SK-N-SH treated with all-trans-retinoic acid at 6 μM for 48 hours (cell line): ENCODE results near the gene FBXL17.

Experiments used
- ATAC-seq: fragments of 200-7000 bp; cut with Tn5 transposase; 3 replicates; pipeline ENCODE4 v1.9.1; 2020; ENCODE audit warnings: mild to moderate bottlenecking, moderate library complexity
- ARNTL ChIP-seq: fragments of 450-650 bp; formaldehyde crosslinking; IDR thresholded peaks from 2 replicates; pipeline ENCODE4 v1.5.0; 2020; ENCODE audit warnings: low read depth, mild to moderate bottlenecking, moderate library complexity, borderline replicate concordance
- BACH2 ChIP-seq: fragments of 250-450 bp; sonication (Bioruptor Pico); IDR thresholded peaks from 2 replicates; pipeline ENCODE4 v1.9.0; 2021; ENCODE audit warnings: mild to moderate bottlenecking, borderline replicate concordance
- CSDC2 ChIP-seq: fragments of 250-450 bp; sonication (Bioruptor Pico); IDR thresholded peaks from 2 replicates; pipeline ENCODE4 v1.5.0; 2020; ENCODE audit warnings: mild to moderate bottlenecking, moderate library complexity
- ESRRG ChIP-seq: fragments of 250-450 bp; sonication (Bioruptor Pico); IDR thresholded peaks from 2 replicates; pipeline ENCODE4 v1.6.1; 2021; ENCODE audit warnings: mild to moderate bottlenecking
- GLIS3 ChIP-seq: fragments of 250-450 bp; sonication (Bioruptor Pico); IDR thresholded peaks from 2 replicates; pipeline ENCODE4 v1.5.0; 2020; ENCODE audit warnings: mild to moderate bottlenecking, moderate library complexity
- ISL1 ChIP-seq: fragments of 250-450 bp; sonication (Bioruptor Pico); IDR thresholded peaks from 2 replicates; pipeline ENCODE4 v2.1.2; 2022; ENCODE audit warnings: mild to moderate bottlenecking, moderate library complexity
- OSR1 ChIP-seq: fragments of 250-450 bp; sonication (Bioruptor Pico); IDR thresholded peaks from 2 replicates; pipeline ENCODE4 v1.8.0; 2022; ENCODE audit warnings: moderate library complexity, mild to moderate bottlenecking, inconsistent platforms
- PPARA ChIP-seq: fragments of 250-450 bp; sonication (Bioruptor Pico); IDR thresholded peaks from 2 replicates; pipeline ENCODE4 v1.5.0; 2020; ENCODE audit warnings: mild to moderate bottlenecking, borderline replicate concordance
- SNAI2 ChIP-seq: fragments of 250-450 bp; sonication (Bioruptor Pico); IDR thresholded peaks from 2 replicates; pipeline ENCODE4 v1.5.0; 2020; ENCODE audit warnings: mild to moderate bottlenecking, moderate library complexity
- TCF4 ChIP-seq: fragments of 250-450 bp; sonication (Bioruptor Pico); IDR thresholded peaks from 2 replicates; pipeline ENCODE4 v1.8.0; 2021; ENCODE audit warnings: mild to moderate bottlenecking, moderate library complexity, borderline replicate concordance
- TOX ChIP-seq: fragments of 250-450 bp; sonication (Bioruptor Pico); IDR thresholded peaks from 2 replicates; pipeline ENCODE4 v1.8.0; 2021; ENCODE audit warnings: mild to moderate bottlenecking, moderate library complexity, borderline replicate concordance
- ZC3H10 ChIP-seq: fragments of 250-450 bp; sonication (Bioruptor Pico); IDR thresholded peaks from 2 replicates; pipeline ENCODE4 v1.5.1; 2021; ENCODE audit warnings: mild to moderate bottlenecking, moderate library complexity
- ZFP3 ChIP-seq: fragments of 250-450 bp; sonication (Bioruptor Pico); IDR thresholded peaks from 2 replicates; pipeline ENCODE4 v1.5.0; 2020; ENCODE audit warnings: mild to moderate bottlenecking, moderate library complexity
- ZFP30 ChIP-seq: fragments of 450-650 bp; formaldehyde crosslinking; IDR thresholded peaks from 2 replicates; pipeline ENCODE4 v1.5.0; 2022; ENCODE audit warnings: mild to moderate bottlenecking, moderate library complexity
- ZNF565 ChIP-seq: fragments of 450-650 bp; formaldehyde crosslinking; conservative IDR thresholded peaks from 2 replicates; pipeline ENCODE4 v1.5.0; 2020; ENCODE audit warnings: low read depth, mild to moderate bottlenecking, moderate library complexity
- ZNF70 ChIP-seq: fragments of 450-650 bp; formaldehyde crosslinking; IDR thresholded peaks from 2 replicates; pipeline ENCODE4 v1.5.0; 2020; ENCODE audit warnings: mild to moderate bottlenecking, moderate library complexity
- TF ChIP-seq, protein P1 (sequence below): fragments of 250-450 bp; sonication (Bioruptor Pico); IDR thresholded peaks from 2 replicates; pipeline ENCODE4 v1.8.0; 2020; ENCODE audit warnings: mild to moderate bottlenecking, moderate library complexity, borderline replicate concordance
- TF ChIP-seq, protein P2 (sequence below): fragments of 250-450 bp; sonication (Bioruptor Pico); IDR thresholded peaks from 2 replicates; pipeline ENCODE4 v1.5.1; 2020; ENCODE audit warnings: low read depth, mild to moderate bottlenecking, moderate library complexity
- TF ChIP-seq, protein P3 (sequence below): fragments of 250-450 bp; sonication (Bioruptor Pico); IDR thresholded peaks from 2 replicates; pipeline ENCODE4 v1.5.1; 2021; ENCODE audit warnings: mild to moderate bottlenecking, moderate library complexity
- TF ChIP-seq, protein P4 (sequence below): fragments of 250-450 bp; sonication (Bioruptor Pico); IDR thresholded peaks from 2 replicates; pipeline ENCODE4 v1.5.0; 2020; ENCODE audit warnings: mild to moderate bottlenecking, moderate library complexity

FBXL17 gene

DNA sequence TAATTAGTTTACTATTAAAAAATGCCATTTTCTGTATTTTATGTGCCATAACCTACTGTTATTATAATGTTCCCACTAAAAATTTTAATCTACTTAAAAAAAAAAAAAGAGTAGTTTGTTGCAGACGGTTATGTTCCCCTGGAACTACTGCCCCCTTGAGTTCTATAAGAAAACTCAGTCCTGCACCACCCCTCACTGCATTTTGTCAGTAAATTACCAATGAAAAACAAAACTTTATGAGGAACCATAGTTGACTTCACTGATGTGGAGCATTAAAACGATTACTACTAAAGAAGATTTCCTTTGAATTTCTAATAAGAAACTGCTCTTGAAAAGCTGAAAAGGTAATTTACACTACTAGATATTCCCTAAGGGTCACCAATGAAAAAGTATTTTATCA is 288.7 kb downstream of the FBXL17 start (continued):
- no peak for TF ChIP-seq ESRRG (CRISPR knock-in tag)
- TF ChIP-seq BACH2 (CRISPR knock-in tag): no peak

DNA sequence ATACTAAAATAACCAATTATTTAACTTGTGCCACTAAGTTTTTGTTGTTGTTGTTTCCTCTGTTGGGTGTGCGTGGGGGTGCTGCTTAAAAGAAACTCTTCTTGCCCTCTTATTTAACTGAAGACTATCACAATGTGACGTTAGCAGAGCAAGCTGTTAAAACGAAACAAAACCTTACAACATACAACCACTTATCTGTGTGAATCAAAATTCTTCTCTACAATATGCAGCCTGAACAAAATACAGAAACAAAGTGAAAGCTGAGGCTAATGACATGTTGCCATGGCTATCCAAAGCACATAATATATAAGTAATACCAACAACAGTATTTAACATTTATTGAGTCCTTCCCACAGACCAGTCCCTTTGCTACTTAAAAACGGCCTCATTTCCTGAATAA is 291.0 kb downstream of the FBXL17 start:
- TF ChIP-seq, protein P1, sequence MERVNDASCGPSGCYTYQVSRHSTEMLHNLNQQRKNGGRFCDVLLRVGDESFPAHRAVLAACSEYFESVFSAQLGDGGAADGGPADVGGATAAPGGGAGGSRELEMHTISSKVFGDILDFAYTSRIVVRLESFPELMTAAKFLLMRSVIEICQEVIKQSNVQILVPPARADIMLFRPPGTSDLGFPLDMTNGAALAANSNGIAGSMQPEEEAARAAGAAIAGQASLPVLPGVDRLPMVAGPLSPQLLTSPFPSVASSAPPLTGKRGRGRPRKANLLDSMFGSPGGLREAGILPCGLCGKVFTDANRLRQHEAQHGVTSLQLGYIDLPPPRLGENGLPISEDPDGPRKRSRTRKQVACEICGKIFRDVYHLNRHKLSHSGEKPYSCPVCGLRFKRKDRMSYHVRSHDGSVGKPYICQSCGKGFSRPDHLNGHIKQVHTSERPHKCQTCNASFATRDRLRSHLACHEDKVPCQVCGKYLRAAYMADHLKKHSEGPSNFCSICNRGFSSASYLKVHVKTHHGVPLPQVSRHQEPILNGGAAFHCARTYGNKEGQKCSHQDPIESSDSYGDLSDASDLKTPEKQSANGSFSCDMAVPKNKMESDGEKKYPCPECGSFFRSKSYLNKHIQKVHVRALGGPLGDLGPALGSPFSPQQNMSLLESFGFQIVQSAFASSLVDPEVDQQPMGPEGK (CRISPR knock-in tag): no peak
- TF ChIP-seq GLIS3 (no peak), ZC3H10 (no peak), OSR1 (no peak), PPARA (CRISPR knock-in tag) (no peak), ZNF565 (CRISPR knock-in tag) (no peak), TOX (no peak)

DNA sequence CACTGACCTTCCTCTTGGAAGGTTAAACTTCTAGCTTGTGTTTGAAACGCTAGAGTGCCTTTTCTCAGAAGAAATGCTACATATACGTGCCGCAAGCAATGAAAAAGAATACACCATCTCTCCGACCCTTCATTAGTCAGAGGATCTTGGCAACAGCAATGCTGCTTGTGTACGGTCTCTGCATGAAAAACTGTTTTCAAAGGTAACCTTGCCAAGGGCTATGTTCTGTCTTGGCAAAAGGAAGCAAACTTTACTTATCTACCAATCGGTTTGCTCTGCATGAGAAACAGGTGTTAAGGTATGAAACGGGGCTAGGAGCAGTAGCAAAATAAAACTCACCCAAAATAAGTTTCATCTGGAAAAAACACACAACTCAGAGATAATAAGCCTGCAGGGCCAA is 297.8 kb downstream of the FBXL17 start:
- TF ChIP-seq TCF4 (CRISPR knock-in tag) (0 out of 2 replicates have a peak, but pooled peaks have one; percentile 16), ZFP30 (CRISPR knock-in tag) (no peak)
- ATAC-seq: no peak

More for the DNA sequence above, 291.0 kb downstream of the FBXL17 start:
- ATAC-seq: no peak

DNA sequence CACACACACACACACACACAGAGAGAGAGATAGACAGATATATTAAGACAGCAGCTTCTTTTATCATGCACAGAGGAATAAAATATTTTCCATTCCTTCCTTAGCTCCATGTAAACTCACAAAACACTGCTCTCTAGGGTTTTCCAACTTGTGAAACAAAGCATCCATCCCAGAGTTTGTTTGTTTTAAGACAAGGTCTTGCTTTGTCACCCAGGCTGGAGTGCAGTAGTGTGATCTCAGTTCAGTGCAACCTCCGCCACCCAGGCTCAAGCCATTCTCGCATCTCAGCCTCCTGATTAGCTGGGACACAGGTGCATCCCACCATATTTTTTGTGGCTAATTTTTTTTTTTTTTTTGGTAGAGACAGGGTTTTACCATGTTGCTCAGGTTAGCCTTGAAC is 298.7 kb downstream of the FBXL17 start:
- no peak for TF ChIP-seq TCF4 (CRISPR knock-in tag)
- no peak for TF ChIP-seq ZNF70
- TF ChIP-seq ZFP3 (CRISPR knock-in tag): no peak
- TF ChIP-seq ZNF565 (CRISPR knock-in tag): no peak
- TF ChIP-seq CSDC2 (CRISPR knock-in tag): no peak
- TF ChIP-seq SNAI2 (CRISPR knock-in tag): no peak
- TF ChIP-seq ISL1 (CRISPR knock-in tag): no peak
- TF ChIP-seq, protein P2, sequence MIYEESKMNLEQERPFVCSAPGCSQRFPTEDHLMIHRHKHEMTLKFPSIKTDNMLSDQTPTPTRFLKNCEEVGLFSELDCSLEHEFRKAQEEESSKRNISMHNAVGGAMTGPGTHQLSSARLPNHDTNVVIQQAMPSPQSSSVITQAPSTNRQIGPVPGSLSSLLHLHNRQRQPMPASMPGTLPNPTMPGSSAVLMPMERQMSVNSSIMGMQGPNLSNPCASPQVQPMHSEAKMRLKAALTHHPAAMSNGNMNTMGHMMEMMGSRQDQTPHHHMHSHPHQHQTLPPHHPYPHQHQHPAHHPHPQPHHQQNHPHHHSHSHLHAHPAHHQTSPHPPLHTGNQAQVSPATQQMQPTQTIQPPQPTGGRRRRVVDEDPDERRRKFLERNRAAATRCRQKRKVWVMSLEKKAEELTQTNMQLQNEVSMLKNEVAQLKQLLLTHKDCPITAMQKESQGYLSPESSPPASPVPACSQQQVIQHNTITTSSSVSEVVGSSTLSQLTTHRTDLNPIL (CRISPR knock-in tag): no peak
- no peak for TF ChIP-seq ESRRG (CRISPR knock-in tag)
- TF ChIP-seq TOX: no peak
- no peak for TF ChIP-seq GLIS3
- TF ChIP-seq, protein P3, sequence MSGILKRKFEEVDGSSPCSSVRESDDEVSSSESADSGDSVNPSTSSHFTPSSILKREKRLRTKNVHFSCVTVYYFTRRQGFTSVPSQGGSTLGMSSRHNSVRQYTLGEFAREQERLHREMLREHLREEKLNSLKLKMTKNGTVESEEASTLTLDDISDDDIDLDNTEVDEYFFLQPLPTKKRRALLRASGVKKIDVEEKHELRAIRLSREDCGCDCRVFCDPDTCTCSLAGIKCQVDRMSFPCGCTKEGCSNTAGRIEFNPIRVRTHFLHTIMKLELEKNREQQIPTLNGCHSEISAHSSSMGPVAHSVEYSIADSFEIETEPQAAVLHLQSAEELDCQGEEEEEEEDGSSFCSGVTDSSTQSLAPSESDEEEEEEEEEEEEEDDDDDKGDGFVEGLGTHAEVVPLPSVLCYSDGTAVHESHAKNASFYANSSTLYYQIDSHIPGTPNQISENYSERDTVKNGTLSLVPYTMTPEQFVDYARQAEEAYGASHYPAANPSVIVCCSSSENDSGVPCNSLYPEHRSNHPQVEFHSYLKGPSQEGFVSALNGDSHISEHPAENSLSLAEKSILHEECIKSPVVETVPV (CRISPR knock-in tag): no peak

DNA sequence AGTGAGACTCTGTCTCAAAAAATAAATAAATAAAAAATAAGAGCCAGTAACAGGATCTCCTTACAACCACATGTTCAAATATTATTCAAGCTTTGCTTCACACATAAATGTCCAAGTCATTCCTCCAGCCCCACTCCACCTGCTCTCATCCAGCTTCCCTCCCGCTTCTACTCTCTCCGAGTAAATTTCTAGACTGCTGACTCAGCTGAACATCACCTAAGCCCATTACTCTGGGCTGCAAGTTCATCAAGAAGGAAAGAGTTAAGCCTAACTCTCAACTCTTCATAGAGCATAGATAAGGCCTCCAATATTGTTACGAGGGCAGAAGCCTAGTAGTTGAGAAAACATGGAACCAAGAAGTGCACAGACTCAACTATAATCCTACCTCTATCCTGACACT is 300.2 kb downstream of the FBXL17 start:
- TF ChIP-seq OSR1 (no peak), SNAI2 (CRISPR knock-in tag) (no peak), TCF4 (CRISPR knock-in tag) (no peak), ZC3H10 (no peak), GLIS3 (no peak), ZNF70 (no peak), ZNF565 (CRISPR knock-in tag) (no peak), ARNTL (CRISPR knock-in tag) (no peak), ZFP3 (CRISPR knock-in tag) (no peak), PPARA (CRISPR knock-in tag) (no peak), ISL1 (CRISPR knock-in tag) (no peak), ESRRG (CRISPR knock-in tag) (no peak)
- TF ChIP-seq, protein P1 (CRISPR knock-in tag): no peak
- TF ChIP-seq, protein P4, sequence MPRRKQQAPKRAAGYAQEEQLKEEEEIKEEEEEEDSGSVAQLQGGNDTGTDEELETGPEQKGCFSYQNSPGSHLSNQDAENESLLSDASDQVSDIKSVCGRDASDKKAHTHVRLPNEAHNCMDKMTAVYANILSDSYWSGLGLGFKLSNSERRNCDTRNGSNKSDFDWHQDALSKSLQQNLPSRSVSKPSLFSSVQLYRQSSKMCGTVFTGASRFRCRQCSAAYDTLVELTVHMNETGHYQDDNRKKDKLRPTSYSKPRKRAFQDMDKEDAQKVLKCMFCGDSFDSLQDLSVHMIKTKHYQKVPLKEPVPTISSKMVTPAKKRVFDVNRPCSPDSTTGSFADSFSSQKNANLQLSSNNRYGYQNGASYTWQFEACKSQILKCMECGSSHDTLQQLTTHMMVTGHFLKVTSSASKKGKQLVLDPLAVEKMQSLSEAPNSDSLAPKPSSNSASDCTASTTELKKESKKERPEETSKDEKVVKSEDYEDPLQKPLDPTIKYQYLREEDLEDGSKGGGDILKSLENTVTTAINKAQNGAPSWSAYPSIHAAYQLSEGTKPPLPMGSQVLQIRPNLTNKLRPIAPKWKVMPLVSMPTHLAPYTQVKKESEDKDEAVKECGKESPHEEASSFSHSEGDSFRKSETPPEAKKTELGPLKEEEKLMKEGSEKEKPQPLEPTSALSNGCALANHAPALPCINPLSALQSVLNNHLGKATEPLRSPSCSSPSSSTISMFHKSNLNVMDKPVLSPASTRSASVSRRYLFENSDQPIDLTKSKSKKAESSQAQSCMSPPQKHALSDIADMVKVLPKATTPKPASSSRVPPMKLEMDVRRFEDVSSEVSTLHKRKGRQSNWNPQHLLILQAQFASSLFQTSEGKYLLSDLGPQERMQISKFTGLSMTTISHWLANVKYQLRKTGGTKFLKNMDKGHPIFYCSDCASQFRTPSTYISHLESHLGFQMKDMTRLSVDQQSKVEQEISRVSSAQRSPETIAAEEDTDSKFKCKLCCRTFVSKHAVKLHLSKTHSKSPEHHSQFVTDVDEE (CRISPR knock-in tag): no peak
- TF ChIP-seq, protein P2 (CRISPR knock-in tag): no peak
- TF ChIP-seq, all 23 proteins: peak for 0
- ATAC-seq: no peak

More for the DNA sequence above, 298.7 kb downstream of the FBXL17 start:
- no peak for ATAC-seq
